ENCODE measurements around the gene TAS1R1. TPM values are rescaled to one million over a fixed set of nuclear protein-coding genes. Genes with fewer than 3 reads are reported as not detected.
A peak's percentile ranks its signal among the peaks of the same experiment; 100 is the strongest.

TAS1R1 gene
- total RNA-seq, 1 donor, result 0.10 TPM

DNA sequence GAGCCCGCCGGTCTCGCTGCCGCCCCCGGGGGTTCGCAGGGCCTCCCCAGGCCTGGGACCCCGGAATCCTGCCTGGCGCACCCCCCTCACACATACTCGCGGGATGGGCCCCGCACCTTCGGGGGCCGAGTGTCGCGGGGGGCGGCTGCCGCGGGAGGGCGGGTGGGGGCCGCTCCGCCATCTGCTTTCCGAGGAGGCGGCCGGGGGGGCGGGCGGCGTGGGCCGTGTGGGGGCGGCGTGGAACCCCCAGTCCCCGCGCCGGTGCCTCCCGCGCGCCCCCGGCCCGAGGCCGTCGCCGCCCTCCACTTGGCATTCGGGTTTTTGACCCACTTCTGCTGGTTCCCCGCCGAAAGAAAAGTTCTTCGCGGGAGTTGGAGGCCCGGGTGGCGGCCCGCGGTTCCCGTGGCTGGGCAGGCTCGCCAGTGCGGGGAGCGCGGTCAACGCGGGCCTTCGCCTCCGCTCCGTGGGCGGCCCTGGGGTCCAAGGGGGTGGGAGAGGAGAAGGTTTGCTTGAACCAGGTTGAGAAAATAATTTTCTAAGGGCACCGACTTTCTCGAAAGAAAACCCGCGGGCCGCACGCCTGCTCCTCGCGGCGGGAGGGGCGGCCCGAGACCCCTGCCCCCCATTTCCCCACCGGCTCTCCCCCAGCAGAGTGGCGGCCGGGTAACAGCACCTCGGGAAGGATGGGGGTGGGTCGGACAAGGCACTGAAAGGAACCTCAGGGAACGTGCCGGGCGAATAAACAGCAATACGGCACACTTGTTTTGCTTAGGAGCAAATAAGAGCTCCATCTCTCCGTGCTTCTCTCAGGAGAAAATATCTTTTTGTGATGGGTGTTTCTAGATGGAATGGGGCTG is 60.0 kb downstream of the TAS1R1 start:
- H3K4me3 ChIP-seq (ENCODE audit: low read length), result peak overlapping the region; percentile 29
- no peaks in the 10 kb centered on the region for H3K9me3 ChIP-seq (ENCODE audit: low read depth, low read length)
- H3K27me3 ChIP-seq (ENCODE audit: insufficient read depth, low read length), result no peaks in the 10 kb centered on the region
- peaks cover 15% of the 10 kb centered on the region for H3K4me1 ChIP-seq (ENCODE audit: insufficient read depth, low read length)

DNA sequence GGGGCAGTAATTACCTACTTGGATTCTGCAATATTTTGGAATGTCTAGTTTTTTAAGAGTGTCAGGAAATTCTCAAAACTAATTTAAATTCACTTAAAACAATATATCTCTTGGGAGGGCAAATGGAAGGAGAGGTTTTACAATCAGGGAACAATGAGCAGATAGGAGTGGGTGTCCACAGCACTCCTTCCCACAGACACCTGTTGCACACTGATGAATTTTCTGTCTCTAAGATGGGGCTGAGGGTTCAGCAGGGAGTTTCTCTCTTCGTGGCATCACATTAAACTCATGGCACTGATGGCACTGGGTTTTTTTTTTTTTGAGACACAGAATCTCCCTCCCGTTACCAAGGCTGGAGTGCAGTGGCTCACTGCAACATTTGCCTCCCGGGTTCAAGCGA is 63.9 kb downstream of the TAS1R1 start:
- H3K9me3 ChIP-seq (ENCODE audit: low read depth, low read length), result no peaks in the 10 kb centered on the region

DNA sequence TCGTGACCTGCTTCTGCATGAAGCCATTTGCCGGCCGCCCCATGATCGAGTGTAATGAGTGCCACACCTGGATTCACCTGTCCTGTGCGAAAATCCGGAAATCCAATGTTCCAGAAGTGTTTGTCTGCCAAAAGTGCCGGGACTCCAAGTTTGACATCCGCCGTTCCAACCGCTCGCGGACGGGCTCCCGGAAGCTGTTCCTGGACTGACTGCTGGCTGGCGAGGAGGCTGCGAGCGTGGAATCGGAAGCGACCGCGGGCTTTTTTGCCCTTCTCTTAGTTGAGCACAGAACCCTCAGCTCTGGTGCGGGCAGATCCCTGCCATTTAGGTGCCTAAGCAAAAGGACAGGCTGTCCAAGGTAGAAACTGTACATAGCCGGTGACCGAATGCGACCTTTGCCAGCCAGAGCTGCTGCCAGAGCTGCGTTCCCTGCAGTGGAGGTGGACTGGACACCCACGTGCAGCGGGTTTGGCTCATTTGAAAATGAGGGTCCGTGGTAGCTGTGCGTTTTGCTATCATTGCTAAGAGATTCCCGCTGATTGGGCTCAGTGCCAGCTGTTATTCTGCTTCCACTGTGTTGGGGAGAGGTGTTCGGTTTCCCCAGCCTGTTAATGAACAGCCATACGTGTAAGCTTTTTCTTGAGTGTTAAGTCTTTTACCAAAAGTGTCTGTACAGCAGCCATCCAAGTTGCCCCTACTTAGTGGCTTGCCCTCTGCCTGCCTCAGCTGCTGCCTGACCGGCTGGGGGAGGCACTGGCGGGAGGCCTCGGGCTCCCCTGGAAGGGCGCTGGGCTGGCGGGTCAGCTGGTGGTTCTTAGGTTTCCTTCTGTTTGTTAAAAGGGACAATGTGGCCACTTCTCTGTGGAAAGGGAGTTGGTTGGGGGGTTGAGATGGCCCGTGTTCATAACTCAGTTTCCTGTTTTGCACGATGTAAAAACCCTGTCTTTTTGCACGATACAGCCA is 66.6 kb downstream of the TAS1R1 start:
- no peaks in the 10 kb centered on the region for H3K9me3 ChIP-seq (ENCODE audit: low read depth, low read length)
- H3K4me3 ChIP-seq (ENCODE audit: low read length), result no peak overlapping the region
- H3K27me3 ChIP-seq (ENCODE audit: insufficient read depth, low read length), result no peaks in the 10 kb centered on the region
- peaks cover 18% of the 10 kb centered on the region for H3K4me1 ChIP-seq (ENCODE audit: insufficient read depth, low read length)

More for the DNA sequence above, 63.9 kb downstream of the TAS1R1 start:
- Histone ChIP-seq H3K27me3 (ENCODE audit: insufficient read depth, low read length) (no peaks in the 10 kb centered on the region), H3K4me3 (ENCODE audit: low read length) (no peak overlapping the region), H3K4me1 (ENCODE audit: insufficient read depth, low read length) (peaks cover 7% of the 10 kb centered on the region)

- Histone ChIP-seq H3K4me3 (ENCODE audit: low read length) (no peak overlapping the region), H3K4me1 (ENCODE audit: insufficient read depth, low read length) (peaks cover 18% of the 10 kb centered on the region), H3K9me3 (ENCODE audit: low read depth, low read length) (no peaks in the 10 kb centered on the region), H3K27me3 (ENCODE audit: insufficient read depth, low read length) (no peaks in the 10 kb centered on the region)
Measured at GRCh38 chr1:6622396-6623152, 67.5 kb downstream of the TAS1R1 start.

GRCh38 chr1:6623269-6623965 is 68.3 kb downstream of the TAS1R1 start:
- Histone ChIP-seq H3K4me1 (ENCODE audit: insufficient read depth, low read length) (peaks cover 18% of the 10 kb centered on the region), H3K9me3 (ENCODE audit: low read depth, low read length) (no peaks in the 10 kb centered on the region), H3K4me3 (ENCODE audit: low read length) (no peak overlapping the region), H3K27me3 (ENCODE audit: insufficient read depth, low read length) (no peaks in the 10 kb centered on the region)

DNA sequence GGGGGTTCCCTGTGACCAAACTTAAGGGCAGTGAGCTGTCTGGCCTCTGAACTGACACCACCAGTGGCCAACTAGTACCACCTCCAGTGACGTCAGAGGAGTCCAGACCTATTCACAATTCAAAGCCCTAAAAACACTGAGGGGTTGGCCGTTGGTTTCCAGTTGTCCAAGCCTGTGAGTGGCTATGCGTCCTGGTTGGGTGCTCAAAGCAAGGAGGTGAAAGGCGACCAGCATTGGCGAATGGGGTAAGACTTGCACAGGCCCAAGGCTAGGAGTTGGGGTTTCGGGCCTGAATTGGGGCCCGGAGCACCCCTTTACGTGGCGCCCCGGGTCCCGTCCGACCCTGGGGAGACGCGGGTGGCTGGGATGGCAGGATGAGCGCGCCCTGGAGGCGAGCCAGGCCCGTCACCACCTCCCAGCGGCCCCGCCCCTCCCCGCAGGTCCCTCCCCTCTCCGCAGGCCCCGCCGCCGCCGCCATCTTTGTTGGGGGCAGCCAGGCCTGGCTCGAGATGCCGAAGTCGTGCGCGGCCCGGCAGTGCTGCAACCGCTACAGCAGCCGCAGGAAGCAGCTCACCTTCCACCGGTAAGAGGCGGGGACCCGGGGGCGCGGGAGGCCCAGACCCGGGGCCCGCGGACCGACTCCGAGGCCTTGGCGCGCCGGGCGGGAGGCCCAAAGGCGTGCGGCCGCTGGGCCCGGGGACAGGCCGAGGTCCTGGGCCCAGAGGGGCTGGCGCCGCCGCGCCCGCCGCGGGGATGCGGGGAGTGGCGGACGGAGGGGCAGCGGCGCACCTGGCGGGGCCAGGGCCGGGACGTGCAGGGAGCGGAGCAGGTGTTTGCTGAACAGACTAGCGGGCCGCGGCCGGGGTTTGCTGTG is 69.8 kb downstream of the TAS1R1 start, which contains the start of gene THAP3:
TSS of gene THAP3 (plus strand) at position 159 of the 874 bp plus-strand sequence. CDS start at position 510, 351 bp downstream.
- peaks cover 18% of the 10 kb centered on the region for H3K4me1 ChIP-seq (ENCODE audit: insufficient read depth, low read length)
- no peaks in the 10 kb centered on the region for H3K27me3 ChIP-seq (ENCODE audit: insufficient read depth, low read length)

GRCh38 chr1:6625584-6626149 is 70.6 kb downstream of the TAS1R1 start:
- Histone ChIP-seq H3K27me3 (ENCODE audit: insufficient read depth, low read length) (no peaks in the 10 kb centered on the region), H3K9me3 (ENCODE audit: low read depth, low read length) (no peaks in the 10 kb centered on the region), H3K4me3 (ENCODE audit: low read length) (peak overlapping the region; percentile 70), H3K4me1 (ENCODE audit: insufficient read depth, low read length) (peaks cover 18% of the 10 kb centered on the region)

More for the DNA sequence above, 69.8 kb downstream of the TAS1R1 start, which contains the start of gene THAP3:
- H3K4me3 ChIP-seq (ENCODE audit: low read length), result peak within 1 kb of the TSS; percentile 70
- H3K9me3 ChIP-seq (ENCODE audit: low read depth, low read length), result no peaks in the 10 kb centered on the region

DNA sequence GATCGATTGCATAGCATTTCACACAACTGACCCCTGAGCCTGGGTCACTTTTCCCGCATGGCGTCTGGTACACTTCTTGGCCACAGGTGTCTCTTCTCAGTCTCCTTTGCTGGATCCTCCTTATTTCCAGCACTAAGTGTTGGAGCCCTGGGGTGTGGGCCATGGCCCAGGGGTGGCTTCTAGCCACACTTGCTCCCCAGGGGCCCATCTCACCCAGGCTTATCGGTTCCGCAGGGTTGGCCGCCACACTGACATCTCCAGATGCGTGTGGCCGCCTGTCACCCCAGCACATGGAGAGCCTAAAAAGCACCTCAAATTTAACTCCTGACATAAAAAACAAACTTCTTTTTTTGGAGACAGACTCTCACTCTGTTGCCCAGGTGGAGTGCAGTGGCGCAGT is 71.9 kb downstream of the TAS1R1 start:
- no peaks in the 10 kb centered on the region for H3K27me3 ChIP-seq (ENCODE audit: insufficient read depth, low read length)
- H3K4me1 ChIP-seq (ENCODE audit: insufficient read depth, low read length), result peaks cover 18% of the 10 kb centered on the region
- H3K9me3 ChIP-seq (ENCODE audit: low read depth, low read length), result no peaks in the 10 kb centered on the region
- no peak overlapping the region for H3K4me3 ChIP-seq (ENCODE audit: low read length)

- Histone ChIP-seq H3K9me3 (ENCODE audit: low read depth, low read length) (no peaks in the 10 kb centered on the region), H3K27me3 (ENCODE audit: insufficient read depth, low read length) (no peaks in the 10 kb centered on the region), H3K4me1 (ENCODE audit: insufficient read depth, low read length) (peaks cover 18% of the 10 kb centered on the region), H3K4me3 (ENCODE audit: low read length) (no peak overlapping the region)
Measured at GRCh38 chr1:6627841-6628545, 72.9 kb downstream of the TAS1R1 start.

- Histone ChIP-seq H3K9me3 (ENCODE audit: low read depth, low read length) (no peaks in the 10 kb centered on the region), H3K4me1 (ENCODE audit: insufficient read depth, low read length) (peaks cover 18% of the 10 kb centered on the region), H3K27me3 (ENCODE audit: insufficient read depth, low read length) (no peaks in the 10 kb centered on the region), H3K4me3 (ENCODE audit: low read length) (no peak overlapping the region)
Measured at GRCh38 chr1:6628971-6629479, 73.9 kb downstream of the TAS1R1 start.
